Skeletal muscle tissue (tissue), 1 donor: ENCODE results near the gene DPT. TPM values are rescaled to one million over a fixed set of nuclear protein-coding genes. Genes with fewer than 3 reads are reported as not detected.

Experiments
- total RNA-seq: library from RNA; depleted of rRNA; stranded (reverse); fragments of >200 nt; gene quantifications from one replicate; pipeline ENCODE4 v1.2.3, GENCODE V29; 2014

DPT gene
- total RNA-seq, 1 donor from 2014 or later, result 74.6 TPM

Other genes with a start within 250 kb of the DPT start
- gene XCL2, start 185.2 kb downstream of the DPT start, total RNA-seq, result not detected
- gene XCL1, start 152.6 kb downstream of the DPT start, total RNA-seq, result not detected